DMS153 (cell line): Measurements from ENCODE around the gene PRR9.
"Not testable (repeated sequence)": the region's sequence is repeated elsewhere in the genome, so short reads cannot be mapped to it uniquely, and the experiment has no call there.

ENCODE experiments used
- DNase-seq: peaks from one replicate; lab custom pipeline; 2025; lab: John Stamatoyannopoulos, UW

Gene PRR9

GRCh38 chr1:153229076-153229829 lies 11.9 kb downstream of the PRR9 start:
- not testable (repeated sequence) for DNase-seq

- DNase-seq = no peak
These were observed 14.0 kb downstream of the PRR9 start for GRCh38 chr1:153231363-153231762.

- DNase-seq = no peak
These were observed 14.4 kb downstream of the PRR9 start for GRCh38 chr1:153231785-153232184.

- DNase-seq = no peak
These were observed 15.2 kb downstream of the PRR9 start for GRCh38 chr1:153232553-153232952.

- DNase-seq = no peak
These were observed 16.1 kb downstream of the PRR9 start for GRCh38 chr1:153233448-153233847.

- DNase-seq = no peak
These were observed 21.1 kb downstream of the PRR9 start for GRCh38 chr1:153238527-153238926.

GRCh38 chr1:153242160-153242559 lies 24.8 kb downstream of the PRR9 start:
- no peak for DNase-seq

- DNase-seq = no peak
These were observed 28.1 kb downstream of the PRR9 start for GRCh38 chr1:153245466-153245865.

- DNase-seq = no peak
These were observed 28.6 kb downstream of the PRR9 start for GRCh38 chr1:153246018-153246417.

GRCh38 chr1:153246825-153247224 lies 29.4 kb downstream of the PRR9 start:
- no peak for DNase-seq

- no peak for DNase-seq
These were observed 30.9 kb downstream of the PRR9 start for GRCh38 chr1:153248176-153248879.

- no peak for DNase-seq
These were observed 32.8 kb downstream of the PRR9 start for GRCh38 chr1:153250166-153250565.

- DNase-seq = no peak
These were observed 33.7 kb downstream of the PRR9 start for GRCh38 chr1:153251087-153251486.

GRCh38 chr1:153251562-153251961 lies 34.2 kb downstream of the PRR9 start:
- no peak for DNase-seq

GRCh38 chr1:153251988-153252387 lies 34.6 kb downstream of the PRR9 start:
- no peak for DNase-seq

GRCh38 chr1:153253076-153253475 lies 35.7 kb downstream of the PRR9 start:
- no peak for DNase-seq

GRCh38 chr1:153253693-153254092 lies 36.3 kb downstream of the PRR9 start:
- no peak for DNase-seq

- DNase-seq = no peak
These were observed 42.0 kb downstream of the PRR9 start, which contains the start of gene LORICRIN for GRCh38 chr1:153259387-153259786. TSS of gene LORICRIN (plus strand) at chr1:153259687. CDS start at chr1:153260950, 1,263 bp downstream.

GRCh38 chr1:153260585-153261280 lies 43.3 kb downstream of the PRR9 start:
- DNase-seq = no peak

GRCh38 chr1:153261281-153262069 lies 44.1 kb downstream of the PRR9 start:
- no peak for DNase-seq

- no peak for DNase-seq
These were observed 44.6 kb downstream of the PRR9 start for GRCh38 chr1:153262070-153262366.

- DNase-seq = no peak
These were observed 45.2 kb downstream of the PRR9 start for GRCh38 chr1:153262462-153263157.
